ENCODE measurements around the gene NDST4. TPM values are rescaled to one million over a fixed set of nuclear protein-coding genes. Genes with fewer than 3 reads are reported as not detected.

Gene NDST4
- total and polyA plus RNA-seq, 2 donors = 0.05 to 0.14 TPM

DNA sequence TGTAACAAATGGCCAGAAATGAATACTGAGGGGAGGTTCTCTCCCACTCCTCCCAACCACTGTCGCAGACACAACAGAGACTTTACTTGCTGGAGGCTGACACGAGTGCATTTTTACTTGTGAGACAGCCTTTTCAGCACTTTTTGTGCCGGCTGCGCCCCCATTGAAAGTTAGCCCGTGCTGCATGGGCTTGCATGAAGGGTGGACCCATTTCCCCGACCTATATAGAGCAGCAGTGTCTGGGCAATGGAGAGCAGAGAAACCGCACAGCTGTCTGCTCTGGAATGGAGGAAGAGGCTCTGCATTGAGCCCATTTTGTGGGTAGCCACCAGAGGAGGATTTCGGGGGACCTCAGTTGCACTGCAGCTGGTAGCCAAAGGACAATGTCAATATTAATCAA, 306.1 kb downstream of the NDST4 start:
- Histone ChIP-seq H3K9me3 (ENCODE audit: control insufficient read depth in 2 of 2, insufficient read depth in 1 of 2, low read length in 1 of 2) (no peaks in the 10 kb centered on the region), H3K27me3 (ENCODE audit: control insufficient read depth in 2 of 2, insufficient read depth in 1 of 2, low read length in 1 of 2) (no peaks in the 10 kb centered on the region), H3K4me1 (ENCODE audit: control insufficient read depth in 2 of 2, insufficient read depth in 2 of 2, low read length in 2 of 2) (no peaks in the 10 kb centered on the region), H3K36me3 (ENCODE audit: control insufficient read depth in 2 of 2, insufficient read depth in 2 of 2, low read length in 1 of 2) (no peaks in the 10 kb centered on the region), H3K27ac (ENCODE audit: low read depth in 1 of 2, low read length in 1 of 2) (no peak overlapping the region), H3K4me3 (ENCODE audit: low read length in 2 of 2) (no peak overlapping the region)
- DNase-seq (ENCODE audit: low read depth in 6 of 9, low spot score in 9 of 9) = no peak
- WGBS = 93% methylated on average over 8 of the region's 8 CpGs

- no peak for DNase-seq (ENCODE audit: low read depth in 6 of 9, low spot score in 9 of 9)
- no peaks in the 10 kb centered on the region for H3K36me3 ChIP-seq (ENCODE audit: control insufficient read depth in 2 of 2, insufficient read depth in 2 of 2, low read length in 1 of 2)
- WGBS = 92% methylated on average over 5 of the region's 5 CpGs
- H3K27me3 ChIP-seq (ENCODE audit: control insufficient read depth in 2 of 2, insufficient read depth in 1 of 2, low read length in 1 of 2) = no peaks in the 10 kb centered on the region
- no peaks in the 10 kb centered on the region for H3K9me3 ChIP-seq (ENCODE audit: control insufficient read depth in 2 of 2, insufficient read depth in 1 of 2, low read length in 1 of 2)
- H3K4me1 ChIP-seq (ENCODE audit: control insufficient read depth in 2 of 2, insufficient read depth in 2 of 2, low read length in 2 of 2) = no peaks in the 10 kb centered on the region
- no peak overlapping the region for H3K27ac ChIP-seq (ENCODE audit: low read depth in 1 of 2, low read length in 1 of 2)
- H3K4me3 ChIP-seq (ENCODE audit: low read length in 2 of 2) = no peak overlapping the region
These were observed 321.4 kb downstream of the NDST4 start for GRCh38 chr4:114791976-114792375.

GRCh38 chr4:114785570-114785969, 327.9 kb downstream of the NDST4 start:
- Histone ChIP-seq H3K27me3 (ENCODE audit: control insufficient read depth in 2 of 2, insufficient read depth in 1 of 2, low read length in 1 of 2) (no peaks in the 10 kb centered on the region), H3K9me3 (ENCODE audit: control insufficient read depth in 2 of 2, insufficient read depth in 1 of 2, low read length in 1 of 2) (no peaks in the 10 kb centered on the region), H3K4me1 (ENCODE audit: control insufficient read depth in 2 of 2, insufficient read depth in 2 of 2, low read length in 2 of 2) (no peaks in the 10 kb centered on the region), H3K36me3 (ENCODE audit: control insufficient read depth in 2 of 2, insufficient read depth in 2 of 2, low read length in 1 of 2) (no peaks in the 10 kb centered on the region), H3K27ac (ENCODE audit: low read depth in 1 of 2, low read length in 1 of 2) (no peak overlapping the region), H3K4me3 (ENCODE audit: low read length in 2 of 2) (no peak overlapping the region)
- DNase-seq (ENCODE audit: low read depth in 6 of 9, low spot score in 9 of 9) = no peak

GRCh38 chr4:114783215-114783595, 330.2 kb downstream of the NDST4 start:
- no peak for DNase-seq (ENCODE audit: low read depth in 6 of 9, low spot score in 9 of 9)
- Histone ChIP-seq H3K4me1 (ENCODE audit: control insufficient read depth in 2 of 2, insufficient read depth in 2 of 2, low read length in 2 of 2) (no peaks in the 10 kb centered on the region), H3K27ac (ENCODE audit: low read depth in 1 of 2, low read length in 1 of 2) (no peak overlapping the region), H3K27me3 (ENCODE audit: control insufficient read depth in 2 of 2, insufficient read depth in 1 of 2, low read length in 1 of 2) (no peaks in the 10 kb centered on the region), H3K4me3 (ENCODE audit: low read length in 2 of 2) (no peak overlapping the region), H3K36me3 (ENCODE audit: control insufficient read depth in 2 of 2, insufficient read depth in 2 of 2, low read length in 1 of 2) (no peaks in the 10 kb centered on the region), H3K9me3 (ENCODE audit: control insufficient read depth in 2 of 2, insufficient read depth in 1 of 2, low read length in 1 of 2) (no peaks in the 10 kb centered on the region)
- 58% methylated on average over 3 of the region's 3 CpGs for WGBS

DNA sequence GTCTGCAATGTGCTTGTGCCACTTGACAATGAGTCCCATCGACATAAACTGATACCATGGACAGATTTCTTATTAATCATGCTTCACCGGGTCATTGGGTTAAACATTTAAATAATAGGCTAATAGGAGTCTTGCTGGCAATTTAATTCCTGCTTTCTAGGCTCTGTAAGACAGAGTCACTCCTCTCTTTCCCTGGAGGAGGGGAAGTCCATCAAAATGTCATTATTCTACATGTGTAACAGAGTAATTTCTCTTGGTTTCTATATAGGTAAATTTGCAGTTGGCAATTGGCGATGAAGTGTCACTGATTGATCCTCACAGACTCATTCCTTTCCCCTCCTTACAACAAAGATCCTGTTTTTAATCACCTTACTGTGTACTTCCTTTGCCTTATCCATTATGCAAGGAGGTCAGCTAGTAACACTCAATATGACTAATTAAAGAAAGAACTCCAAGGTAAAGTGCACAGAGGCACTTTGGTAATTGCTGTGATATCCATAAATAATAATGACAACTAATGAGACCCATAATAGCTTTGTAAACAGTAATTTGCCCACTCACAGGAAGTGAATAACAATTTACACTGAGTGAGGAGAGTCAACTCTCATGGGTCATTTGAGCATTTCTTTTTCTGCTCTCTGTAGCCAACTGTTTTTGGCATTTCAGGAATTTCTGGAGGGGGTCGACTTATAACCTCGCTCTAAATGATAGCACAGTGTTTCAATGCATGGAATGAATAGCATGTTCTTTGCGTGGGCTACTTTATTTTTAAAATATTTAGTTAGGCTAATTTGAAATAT, 330.8 kb downstream of the NDST4 start:
- no peak overlapping the region for H3K4me3 ChIP-seq (ENCODE audit: low read length in 2 of 2)
- no peak overlapping the region for H3K27ac ChIP-seq (ENCODE audit: low read depth in 1 of 2, low read length in 1 of 2)
- DNase-seq (ENCODE audit: low read depth in 6 of 9, low spot score in 9 of 9) = no peak
- no peaks in the 10 kb centered on the region for H3K36me3 ChIP-seq (ENCODE audit: control insufficient read depth in 2 of 2, insufficient read depth in 2 of 2, low read length in 1 of 2)
- WGBS = 82% methylated on average over 6 of the region's 6 CpGs
- no peaks in the 10 kb centered on the region for H3K4me1 ChIP-seq (ENCODE audit: control insufficient read depth in 2 of 2, insufficient read depth in 2 of 2, low read length in 2 of 2)
- no peaks in the 10 kb centered on the region for H3K9me3 ChIP-seq (ENCODE audit: control insufficient read depth in 2 of 2, insufficient read depth in 1 of 2, low read length in 1 of 2)
- no peaks in the 10 kb centered on the region for H3K27me3 ChIP-seq (ENCODE audit: control insufficient read depth in 2 of 2, insufficient read depth in 1 of 2, low read length in 1 of 2)

GRCh38 chr4:114780205-114780604, 333.2 kb downstream of the NDST4 start:
- no peak for DNase-seq (ENCODE audit: low read depth in 6 of 9, low spot score in 9 of 9)
- H3K27ac ChIP-seq (ENCODE audit: low read depth in 1 of 2, low read length in 1 of 2) = no peak overlapping the region
- 88% methylated on average over 1 of the region's 1 CpG for WGBS
- no peaks in the 10 kb centered on the region for H3K9me3 ChIP-seq (ENCODE audit: control insufficient read depth in 2 of 2, insufficient read depth in 1 of 2, low read length in 1 of 2)
- no peak overlapping the region for H3K4me3 ChIP-seq (ENCODE audit: low read length in 2 of 2)
- no peaks in the 10 kb centered on the region for H3K27me3 ChIP-seq (ENCODE audit: control insufficient read depth in 2 of 2, insufficient read depth in 1 of 2, low read length in 1 of 2)
- H3K4me1 ChIP-seq (ENCODE audit: control insufficient read depth in 2 of 2, insufficient read depth in 2 of 2, low read length in 2 of 2) = no peaks in the 10 kb centered on the region
- no peaks in the 10 kb centered on the region for H3K36me3 ChIP-seq (ENCODE audit: control insufficient read depth in 2 of 2, insufficient read depth in 2 of 2, low read length in 1 of 2)
